Gastrocnemius medialis (tissue), 4 donors: ENCODE measurements around the gene NUP88.

Experiments used
- POLR2A ChIP-seq, 2 donors: fragments of 450-650 bp; IDR thresholded peaks; one replicate each; pipeline ENCODE4 v1.6.1; 2017; ENCODE audit warnings: antibody characterized with exemption in 2 of 2, mild to moderate bottlenecking in 2 of 2, moderate library complexity in 2 of 2
- TF ChIP-seq, protein P1 (sequence below), 5 experiments: fragments of 450-650 bp in 3 of 5; fragments of 200-600 bp in 2 of 5; sonication (generic) in 2 of 5; IDR thresholded peaks in 4 of 5; conservative IDR thresholded peaks in 1 of 5; 1 replicate in 4 of 5; 2 replicates in 1 of 5; pipeline ENCODE4 v1.5.1; 2016 to 2019; ENCODE audit warnings: antibody characterized with exemption in 5 of 5, mild to moderate bottlenecking in 3 of 5, moderate library complexity in 3 of 5

DNA sequence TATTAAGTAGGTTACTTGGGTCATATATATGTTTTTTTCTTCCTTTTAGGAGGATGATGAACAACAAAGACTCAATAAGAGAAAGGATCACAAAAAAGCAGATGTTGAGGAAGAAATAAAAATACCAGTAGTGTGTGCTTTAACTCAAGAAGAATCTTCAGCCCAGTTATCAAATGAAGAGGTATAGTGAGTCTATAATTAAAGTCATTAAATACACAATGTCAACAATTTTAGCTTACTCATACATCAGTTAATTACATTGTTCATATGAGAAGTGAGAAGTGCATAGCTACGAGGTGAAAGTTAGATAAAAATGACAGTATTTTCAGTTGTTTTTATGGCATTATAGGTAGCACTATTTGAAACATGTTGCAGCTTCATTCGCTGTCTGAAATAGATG, 65.2 kb downstream of the NUP88 start:
- TF ChIP-seq, protein P1, sequence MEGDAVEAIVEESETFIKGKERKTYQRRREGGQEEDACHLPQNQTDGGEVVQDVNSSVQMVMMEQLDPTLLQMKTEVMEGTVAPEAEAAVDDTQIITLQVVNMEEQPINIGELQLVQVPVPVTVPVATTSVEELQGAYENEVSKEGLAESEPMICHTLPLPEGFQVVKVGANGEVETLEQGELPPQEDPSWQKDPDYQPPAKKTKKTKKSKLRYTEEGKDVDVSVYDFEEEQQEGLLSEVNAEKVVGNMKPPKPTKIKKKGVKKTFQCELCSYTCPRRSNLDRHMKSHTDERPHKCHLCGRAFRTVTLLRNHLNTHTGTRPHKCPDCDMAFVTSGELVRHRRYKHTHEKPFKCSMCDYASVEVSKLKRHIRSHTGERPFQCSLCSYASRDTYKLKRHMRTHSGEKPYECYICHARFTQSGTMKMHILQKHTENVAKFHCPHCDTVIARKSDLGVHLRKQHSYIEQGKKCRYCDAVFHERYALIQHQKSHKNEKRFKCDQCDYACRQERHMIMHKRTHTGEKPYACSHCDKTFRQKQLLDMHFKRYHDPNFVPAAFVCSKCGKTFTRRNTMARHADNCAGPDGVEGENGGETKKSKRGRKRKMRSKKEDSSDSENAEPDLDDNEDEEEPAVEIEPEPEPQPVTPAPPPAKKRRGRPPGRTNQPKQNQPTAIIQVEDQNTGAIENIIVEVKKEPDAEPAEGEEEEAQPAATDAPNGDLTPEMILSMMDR (IDR thresholded peaks at IDR 0.05 in 4 of 5, conservative IDR thresholded peaks at IDR 0.05 in 1 of 5), result no peak
- TF ChIP-seq POLR2A (IDR thresholded peaks at IDR 0.05), result no peak
